Stimulated activated CD4-positive, alpha-beta T cell treated with anti-CD3 and anti-CD28 coated beads, Interleukin-1b, Interleukin-23, amount 100 ng/mL, for 48 hours (primary cell): ENCODE results near the gene ZNF771.

Experiments used
- DNase-seq: peaks from one replicate; pipeline ENCODE4 v3.0.0-alpha.2; 2020

Gene ZNF771

GRCh38 chr16:30399435-30400186 lies 7.8 kb upstream of the ZNF771 start:
- no peak for DNase-seq

- no peak for DNase-seq
These were observed 5.5 kb upstream of the ZNF771 start for GRCh38 chr16:30401768-30402425.

- DNase-seq, result no peak
These were observed 658 bp upstream of the ZNF771 start for GRCh38 chr16:30406795-30407101.

- no peak for DNase-seq
These were observed 563 bp downstream of the ZNF771 start for GRCh38 chr16:30407804-30408534.

- peak; percentile 90 for DNase-seq
These were observed 2.0 kb downstream of the ZNF771 start for GRCh38 chr16:30409125-30410060.

GRCh38 chr16:30413112-30413806 lies 5.9 kb downstream of the ZNF771 start:
- no peak for DNase-seq

- no peak for DNase-seq
These were observed 6.8 kb downstream of the ZNF771 start for GRCh38 chr16:30414159-30414558.

GRCh38 chr16:30416047-30416603 lies 8.7 kb downstream of the ZNF771 start:
- no peak for DNase-seq

- DNase-seq, result no peak
These were observed 9.5 kb downstream of the ZNF771 start for GRCh38 chr16:30416624-30417528.

- peak; percentile 89 for DNase-seq
These were observed 10.3 kb downstream of the ZNF771 start for GRCh38 chr16:30417529-30418349.

GRCh38 chr16:30418350-30419181 lies 11.2 kb downstream of the ZNF771 start:
- no peak for DNase-seq

GRCh38 chr16:30421010-30421409 lies 13.6 kb downstream of the ZNF771 start:
- DNase-seq, result no peak

GRCh38 chr16:30428055-30428454 lies 20.6 kb downstream of the ZNF771 start:
- DNase-seq, result no peak

GRCh38 chr16:30429418-30429677 lies 21.9 kb downstream of the ZNF771 start:
- DNase-seq, result no peak

GRCh38 chr16:30429678-30430427 lies 22.4 kb downstream of the ZNF771 start, which contains the start of gene DCTPP1:
DCTPP1 (minus strand) TSS chr16:30430030; CDS start chr16:30429980, 50 bp downstream.
- DNase-seq, result peak; percentile 97

GRCh38 chr16:30430428-30430970 lies 23.1 kb downstream of the ZNF771 start:
- peak; percentile 49 for DNase-seq

- DNase-seq, result peak; percentile 88
These were observed 27.4 kb downstream of the ZNF771 start for GRCh38 chr16:30434852-30435251.

- DNase-seq, result no peak
These were observed 30.2 kb downstream of the ZNF771 start for GRCh38 chr16:30437511-30438046.
